GM18861 (cell line): ENCODE measurements around the gene MRPL3.
A peak's percentile ranks its signal among the peaks of the same experiment; 100 is the strongest.

Source experiments
- ATAC-seq: cut with Tn5 transposase; IDR thresholded peaks from one replicate; pipeline ENCODE4 v1.9.1; 2021; ENCODE audit not compliant: unreplicated experiment

The MRPL3 gene

DNA sequence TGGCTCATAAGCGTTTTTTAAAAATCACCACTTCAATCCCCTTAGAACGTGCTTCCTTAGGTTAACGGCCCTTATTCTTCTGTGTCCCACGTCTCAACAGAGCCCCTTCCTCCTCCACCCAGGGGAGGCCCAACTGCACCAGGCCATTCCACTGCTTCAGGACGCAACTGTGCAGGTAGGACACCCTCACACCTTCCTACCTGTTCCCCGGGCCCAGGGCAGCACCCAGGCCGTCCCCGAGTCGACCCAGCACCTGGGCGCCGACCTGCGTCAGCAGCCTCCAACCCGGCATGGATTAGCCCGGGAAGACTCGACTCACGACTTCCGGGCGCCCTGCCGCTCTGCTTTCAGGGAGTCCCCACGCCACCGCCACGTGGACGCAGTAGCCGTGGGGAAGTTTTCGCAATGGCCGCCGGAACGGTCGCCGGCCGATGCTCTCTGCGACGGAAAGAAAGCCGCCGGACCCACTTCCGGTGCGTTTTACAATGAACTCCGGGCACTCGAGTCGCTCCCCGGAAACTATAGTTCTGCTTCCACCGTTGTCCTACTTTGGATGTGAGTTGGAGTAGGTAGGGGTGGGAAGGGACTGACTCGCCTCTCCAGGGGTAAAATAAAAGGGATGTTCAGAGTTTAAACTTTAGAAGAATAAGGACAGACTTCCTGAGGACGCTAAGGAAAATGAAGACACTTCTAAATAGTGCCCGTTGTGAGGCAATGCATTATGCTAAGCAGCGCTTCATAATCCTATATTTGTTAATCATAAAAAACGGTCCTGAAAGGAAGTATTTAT is at the start of gene MRPL3:
Gene MRPL3 (minus strand): TSS at position 442 of the 790 bp plus-strand sequence. CDS start 150 bp downstream, at position 292.
- peak; percentile 89 for ATAC-seq

- no peak for ATAC-seq
Measured at GRCh38 chr3:131551761-131552160, 49.0 kb upstream of the MRPL3 start.

DNA sequence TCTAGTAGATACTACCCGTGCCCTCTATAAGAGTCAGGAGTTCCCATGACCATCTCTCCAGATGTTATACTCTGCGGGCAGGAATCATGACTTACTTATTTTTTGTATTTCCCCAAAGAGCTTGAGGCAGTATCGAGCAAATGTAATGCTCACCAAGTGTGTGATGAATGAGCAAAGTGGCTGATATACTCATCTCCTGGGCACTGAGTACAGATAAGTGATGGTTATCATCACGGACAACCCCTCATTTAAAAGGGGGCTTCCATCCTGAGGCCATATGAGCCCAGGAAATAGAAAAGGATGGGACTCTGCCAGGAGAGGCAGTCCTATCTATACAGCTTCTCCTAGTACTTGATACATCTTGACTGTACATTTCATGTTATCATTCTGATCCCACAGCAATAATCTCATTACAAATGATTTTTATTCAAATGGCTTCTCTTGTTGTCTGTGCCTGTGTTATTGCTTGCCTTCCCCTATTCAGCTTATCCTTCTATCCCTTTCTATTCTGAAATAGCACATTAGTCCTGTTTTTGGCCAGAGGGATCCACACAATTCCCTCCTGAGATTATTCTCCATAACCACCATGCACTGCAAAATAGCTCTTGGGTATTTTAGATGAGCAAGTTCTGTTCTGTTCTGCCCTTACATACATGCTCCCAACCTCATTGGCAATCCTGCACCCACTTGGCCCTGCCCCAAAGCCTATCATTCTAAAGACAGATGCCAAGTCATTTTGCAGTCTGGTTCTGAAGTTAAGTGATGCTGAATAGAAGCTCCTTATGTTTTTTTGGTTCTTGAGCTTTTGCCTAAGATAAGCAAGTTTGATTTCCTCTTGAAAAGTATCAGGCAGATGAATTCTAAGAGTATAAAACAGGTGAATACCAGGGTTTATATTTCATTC is 48.0 kb upstream of the MRPL3 start:
- ATAC-seq, result no peak

GRCh38 chr3:131549340-131549739 is 46.6 kb upstream of the MRPL3 start:
- ATAC-seq, result no peak

- ATAC-seq, result no peak
Measured at GRCh38 chr3:131547585-131547984, 44.8 kb upstream of the MRPL3 start.

DNA sequence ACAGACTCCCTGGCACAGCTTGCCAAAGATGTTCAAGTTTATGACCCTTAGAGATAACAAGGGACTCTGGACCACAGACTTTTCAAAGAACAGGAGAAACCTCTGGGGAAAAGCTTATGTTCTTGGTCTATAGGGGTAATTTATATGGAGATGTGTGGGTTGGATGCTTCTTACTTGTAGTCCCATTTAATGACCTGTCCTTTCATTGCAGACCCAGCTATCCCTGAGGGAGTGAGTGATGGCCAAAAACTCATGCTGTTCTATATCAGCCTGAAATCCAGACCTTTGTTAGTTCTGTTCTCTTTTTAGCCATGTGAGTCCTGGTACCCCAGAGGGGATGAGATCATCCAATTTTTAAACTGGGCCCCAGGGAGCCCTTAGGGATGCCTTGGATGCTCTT is 43.7 kb upstream of the MRPL3 start:
- ATAC-seq, result no peak

DNA sequence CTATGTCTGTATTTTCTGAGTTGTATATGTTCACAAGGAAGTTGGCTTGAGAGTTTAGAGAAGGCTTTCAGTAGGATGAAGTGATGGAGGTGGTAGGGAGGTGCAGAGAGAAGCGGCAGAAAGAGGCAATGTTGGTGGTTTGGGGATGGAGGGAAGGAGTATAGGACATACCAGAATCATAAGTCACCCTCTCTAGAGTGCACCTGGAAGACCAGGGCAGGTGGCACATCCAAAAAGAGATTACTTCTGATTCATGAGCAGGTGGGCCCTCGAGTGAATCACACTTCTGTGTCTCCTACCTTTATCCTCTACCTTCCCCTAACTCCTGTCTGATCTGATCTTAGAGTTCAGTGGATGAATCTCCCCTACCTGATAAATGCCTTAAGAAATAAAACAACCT is 41.8 kb upstream of the MRPL3 start:
- no peak for ATAC-seq

DNA sequence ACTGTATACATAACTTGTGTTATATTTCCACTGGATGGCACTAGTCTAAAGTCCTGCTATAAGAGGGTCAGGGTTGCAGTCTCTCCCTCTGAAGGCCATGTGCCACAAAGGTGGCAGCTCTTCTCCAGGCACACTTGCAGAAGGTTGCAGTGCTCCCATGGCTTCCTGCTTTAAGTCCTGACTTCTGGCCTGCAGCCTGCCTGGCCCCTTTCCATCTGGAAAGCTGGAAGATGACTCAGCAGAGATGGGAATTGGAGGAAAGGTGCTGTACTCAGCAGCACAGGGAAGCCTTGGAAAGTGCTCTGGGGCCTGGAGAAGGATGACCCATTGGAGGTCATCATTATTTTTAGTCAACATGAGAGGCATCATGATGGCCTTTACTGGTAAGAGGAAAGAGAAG is 40.9 kb upstream of the MRPL3 start:
- no peak for ATAC-seq

DNA sequence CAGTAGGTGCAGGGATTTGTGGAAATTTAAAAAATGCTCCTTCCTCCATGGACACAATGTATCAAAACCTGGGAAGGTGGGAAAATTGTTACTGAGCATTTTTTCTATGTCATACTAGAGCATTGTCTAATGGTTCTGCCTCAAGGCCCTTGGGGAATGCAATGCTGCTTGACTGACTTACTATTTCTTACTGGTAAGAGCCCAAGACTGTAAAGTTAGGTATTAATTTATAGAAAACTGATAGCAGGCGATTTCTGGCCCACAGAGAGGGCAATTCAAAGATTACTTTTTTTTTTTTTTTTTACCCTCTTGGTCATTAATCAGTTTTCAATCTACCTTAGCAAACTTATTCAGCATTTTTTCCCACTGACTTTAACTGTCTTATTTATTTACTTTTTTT is 38.5 kb upstream of the MRPL3 start:
- ATAC-seq, result no peak

DNA sequence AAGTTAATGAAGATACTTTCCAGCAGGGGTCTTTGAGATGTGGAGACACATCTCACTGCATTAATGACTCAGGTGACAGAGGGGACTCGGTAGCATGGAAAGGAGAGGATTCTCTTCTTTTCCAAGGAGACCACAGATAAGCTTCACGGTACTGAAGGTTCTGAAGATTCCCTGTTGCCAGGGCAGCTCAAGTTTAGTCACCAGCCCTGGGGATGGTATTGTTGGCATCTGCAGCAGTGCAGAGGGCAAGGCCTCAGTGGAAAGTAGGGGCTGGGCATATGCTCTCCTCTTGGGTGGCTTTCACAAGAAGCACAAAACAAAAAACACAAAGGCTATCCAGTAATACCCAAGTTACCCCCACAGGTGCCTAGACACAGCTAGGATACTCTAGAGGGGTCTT is 38.0 kb upstream of the MRPL3 start:
- ATAC-seq, result no peak

DNA sequence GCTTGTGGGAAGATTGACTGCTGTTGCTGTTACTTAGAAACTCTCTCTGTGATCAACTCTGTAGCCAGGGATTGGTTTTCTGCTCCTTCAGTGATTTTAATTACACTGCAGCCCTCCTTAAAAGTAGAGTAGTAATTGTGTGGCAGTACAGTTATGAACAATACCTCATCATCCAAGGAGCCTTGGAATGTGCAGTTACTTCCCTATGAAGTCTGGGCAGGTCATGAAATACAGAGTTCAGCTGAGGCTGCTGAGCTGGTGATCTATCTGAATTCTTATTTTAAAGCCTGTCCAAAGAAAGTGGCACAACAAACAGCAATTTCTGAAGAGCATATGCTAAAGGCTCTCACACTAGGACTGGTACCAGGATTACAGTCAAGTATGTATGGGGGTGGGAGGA is 37.4 kb upstream of the MRPL3 start:
- ATAC-seq, result no peak

GRCh38 chr3:131538968-131539367 is 36.2 kb upstream of the MRPL3 start:
- no peak for ATAC-seq

- no peak for ATAC-seq
Measured at GRCh38 chr3:131537531-131537930, 34.8 kb upstream of the MRPL3 start.

GRCh38 chr3:131535596-131535995 is 32.8 kb upstream of the MRPL3 start:
- no peak for ATAC-seq

GRCh38 chr3:131535131-131535530 is 32.4 kb upstream of the MRPL3 start:
- no peak for ATAC-seq

- ATAC-seq, result no peak
Measured at GRCh38 chr3:131532645-131533044, 29.9 kb upstream of the MRPL3 start.

DNA sequence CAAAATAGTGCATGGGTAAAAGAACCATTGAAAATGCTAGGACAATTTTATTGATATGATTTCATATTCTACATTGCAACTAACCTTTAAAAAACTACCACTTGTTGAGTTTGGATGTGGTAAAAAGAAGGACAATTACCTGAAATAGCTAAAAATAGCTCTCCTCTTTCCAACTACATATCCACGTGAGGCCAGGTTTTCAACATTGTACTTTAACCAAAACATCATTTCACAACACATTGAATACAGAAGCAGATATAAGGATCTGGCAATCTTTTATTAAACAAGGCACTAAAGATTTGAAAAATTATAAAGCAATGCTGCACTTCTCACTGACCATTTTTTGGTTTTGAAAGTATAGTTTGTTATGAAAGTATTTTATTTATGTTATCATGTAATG is 28.1 kb upstream of the MRPL3 start:
- ATAC-seq, result no peak

DNA sequence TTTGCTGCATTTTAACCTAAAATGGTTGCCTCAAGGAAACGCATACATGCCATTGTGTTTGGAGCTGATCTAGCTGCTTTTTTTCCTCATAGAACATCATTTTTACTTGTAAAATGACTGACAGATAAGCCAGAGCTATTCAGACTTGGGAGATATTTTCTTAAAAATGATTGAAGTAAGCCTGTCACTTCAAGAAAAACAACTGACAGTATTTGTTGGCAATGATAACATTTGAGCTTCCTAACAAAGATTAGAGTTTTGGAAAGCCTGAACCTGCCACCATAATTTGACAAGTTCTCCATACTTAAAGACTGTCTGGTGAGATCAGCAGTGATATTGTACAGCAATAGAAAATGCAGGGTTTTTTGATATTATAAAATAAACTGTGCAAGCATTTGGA is 27.6 kb upstream of the MRPL3 start:
- no peak for ATAC-seq

- no peak for ATAC-seq
Measured at GRCh38 chr3:131526801-131527347, 24.1 kb upstream of the MRPL3 start.

GRCh38 chr3:131518680-131519079 is 15.9 kb upstream of the MRPL3 start:
- no peak for ATAC-seq

GRCh38 chr3:131505421-131505820 is 2.6 kb upstream of the MRPL3 start:
- no peak for ATAC-seq

DNA sequence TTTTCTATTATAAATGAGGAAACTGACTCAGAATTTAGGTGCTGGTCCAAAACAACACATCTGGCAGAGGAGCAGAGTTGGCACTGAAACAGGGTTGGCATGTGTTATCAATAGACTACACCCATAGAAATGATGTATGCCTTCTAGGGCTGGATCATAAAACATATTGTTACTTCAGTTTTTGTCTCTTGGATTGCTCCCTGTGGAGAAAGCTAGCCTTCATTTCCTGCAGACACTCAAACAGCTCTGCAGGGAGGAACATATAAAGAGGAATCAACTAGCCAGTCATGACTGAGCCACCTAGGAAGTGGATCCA is 507 bp upstream of the MRPL3 start:
- ATAC-seq, result peak; percentile 3
